ENCODE measurements around the gene FBXW11. TPM values are rescaled to one million over a fixed set of nuclear protein-coding genes. Genes with fewer than 3 reads are reported as not detected.

Gene FBXW11
- total and polyA plus RNA-seq, 10 of the 15 experiments (the other 5 are each of a cell fraction or from before 2014, with no cell fraction given): 4.3 to 61.5 (median 40.0) TPM

GRCh38 chr5:171868236-171868635 lies 138.2 kb downstream of the FBXW11 start (continued):
- TF ChIP-seq, protein P1, sequence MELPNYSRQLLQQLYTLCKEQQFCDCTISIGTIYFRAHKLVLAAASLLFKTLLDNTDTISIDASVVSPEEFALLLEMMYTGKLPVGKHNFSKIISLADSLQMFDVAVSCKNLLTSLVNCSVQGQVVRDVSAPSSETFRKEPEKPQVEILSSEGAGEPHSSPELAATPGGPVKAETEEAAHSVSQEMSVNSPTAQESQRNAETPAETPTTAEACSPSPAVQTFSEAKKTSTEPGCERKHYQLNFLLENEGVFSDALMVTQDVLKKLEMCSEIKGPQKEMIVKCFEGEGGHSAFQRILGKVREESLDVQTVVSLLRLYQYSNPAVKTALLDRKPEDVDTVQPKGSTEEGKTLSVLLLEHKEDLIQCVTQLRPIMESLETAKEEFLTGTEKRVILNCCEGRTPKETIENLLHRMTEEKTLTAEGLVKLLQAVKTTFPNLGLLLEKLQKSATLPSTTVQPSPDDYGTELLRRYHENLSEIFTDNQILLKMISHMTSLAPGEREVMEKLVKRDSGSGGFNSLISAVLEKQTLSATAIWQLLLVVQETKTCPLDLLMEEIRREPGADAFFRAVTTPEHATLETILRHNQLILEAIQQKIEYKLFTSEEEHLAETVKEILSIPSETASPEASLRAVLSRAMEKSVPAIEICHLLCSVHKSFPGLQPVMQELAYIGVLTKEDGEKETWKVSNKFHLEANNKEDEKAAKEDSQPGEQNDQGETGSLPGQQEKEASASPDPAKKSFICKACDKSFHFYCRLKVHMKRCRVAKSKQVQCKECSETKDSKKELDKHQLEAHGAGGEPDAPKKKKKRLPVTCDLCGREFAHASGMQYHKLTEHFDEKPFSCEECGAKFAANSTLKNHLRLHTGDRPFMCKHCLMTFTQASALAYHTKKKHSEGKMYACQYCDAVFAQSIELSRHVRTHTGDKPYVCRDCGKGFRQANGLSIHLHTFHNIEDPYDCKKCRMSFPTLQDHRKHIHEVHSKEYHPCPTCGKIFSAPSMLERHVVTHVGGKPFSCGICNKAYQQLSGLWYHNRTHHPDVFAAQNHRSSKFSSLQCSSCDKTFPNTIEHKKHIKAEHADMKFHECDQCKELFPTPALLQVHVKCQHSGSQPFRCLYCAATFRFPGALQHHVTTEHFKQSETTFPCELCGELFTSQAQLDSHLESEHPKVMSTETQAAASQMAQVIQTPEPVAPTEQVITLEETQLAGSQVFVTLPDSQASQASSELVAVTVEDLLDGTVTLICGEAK (IDR thresholded peaks at IDR 0.05; ENCODE audit: borderline replicate concordance): no peak
- TF ChIP-seq, protein P2, sequence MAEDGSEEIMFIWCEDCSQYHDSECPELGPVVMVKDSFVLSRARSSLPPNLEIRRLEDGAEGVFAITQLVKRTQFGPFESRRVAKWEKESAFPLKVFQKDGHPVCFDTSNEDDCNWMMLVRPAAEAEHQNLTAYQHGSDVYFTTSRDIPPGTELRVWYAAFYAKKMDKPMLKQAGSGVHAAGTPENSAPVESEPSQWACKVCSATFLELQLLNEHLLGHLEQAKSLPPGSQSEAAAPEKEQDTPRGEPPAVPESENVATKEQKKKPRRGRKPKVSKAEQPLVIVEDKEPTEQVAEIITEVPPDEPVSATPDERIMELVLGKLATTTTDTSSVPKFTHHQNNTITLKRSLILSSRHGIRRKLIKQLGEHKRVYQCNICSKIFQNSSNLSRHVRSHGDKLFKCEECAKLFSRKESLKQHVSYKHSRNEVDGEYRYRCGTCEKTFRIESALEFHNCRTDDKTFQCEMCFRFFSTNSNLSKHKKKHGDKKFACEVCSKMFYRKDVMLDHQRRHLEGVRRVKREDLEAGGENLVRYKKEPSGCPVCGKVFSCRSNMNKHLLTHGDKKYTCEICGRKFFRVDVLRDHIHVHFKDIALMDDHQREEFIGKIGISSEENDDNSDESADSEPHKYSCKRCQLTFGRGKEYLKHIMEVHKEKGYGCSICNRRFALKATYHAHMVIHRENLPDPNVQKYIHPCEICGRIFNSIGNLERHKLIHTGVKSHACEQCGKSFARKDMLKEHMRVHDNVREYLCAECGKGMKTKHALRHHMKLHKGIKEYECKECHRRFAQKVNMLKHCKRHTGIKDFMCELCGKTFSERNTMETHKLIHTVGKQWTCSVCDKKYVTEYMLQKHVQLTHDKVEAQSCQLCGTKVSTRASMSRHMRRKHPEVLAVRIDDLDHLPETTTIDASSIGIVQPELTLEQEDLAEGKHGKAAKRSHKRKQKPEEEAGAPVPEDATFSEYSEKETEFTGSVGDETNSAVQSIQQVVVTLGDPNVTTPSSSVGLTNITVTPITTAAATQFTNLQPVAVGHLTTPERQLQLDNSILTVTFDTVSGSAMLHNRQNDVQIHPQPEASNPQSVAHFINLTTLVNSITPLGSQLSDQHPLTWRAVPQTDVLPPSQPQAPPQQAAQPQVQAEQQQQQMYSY (CRISPR knock-in tag; IDR thresholded peaks at IDR 0.05): no peak

DNA sequence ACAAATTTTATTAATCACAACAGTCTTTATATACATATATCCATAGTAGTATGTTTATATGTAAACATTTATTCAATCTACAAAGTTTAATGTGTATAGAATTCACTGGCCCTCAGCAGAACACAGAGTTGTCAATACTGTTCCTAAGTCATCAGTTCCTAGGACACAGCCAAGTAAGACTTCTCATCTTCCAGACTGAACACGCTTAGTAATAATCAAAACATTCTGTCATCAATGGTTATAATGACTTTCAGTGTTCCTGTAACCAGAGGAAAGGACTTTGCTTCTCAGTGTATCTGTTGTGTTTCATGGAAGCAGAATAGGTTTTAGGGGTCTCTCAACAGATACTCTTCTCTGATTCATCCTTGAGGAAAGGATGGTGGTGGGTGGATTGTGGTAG lies 138.7 kb downstream of the FBXW11 start:
- ATAC-seq (no peak), DNase-seq (ENCODE audit: low read depth, low spot score) (no peak), FAIRE-seq (no peak)
- WGBS (ENCODE audit: insufficient coverage, insufficient replicate concordance, low lambda C conversion rate, missing lambda C conversion rate): 100% methylated on average over 1 of the region's 1 CpG
- Histone ChIP-seq H3K4me1 (ENCODE audit: control insufficient read depth, insufficient read depth, low read length) (no peaks in the 10 kb centered on the region), H3K4me2 (ENCODE audit: control insufficient read depth, insufficient read depth) (no peak overlapping the region), H3K27ac (ENCODE audit: control insufficient read depth, insufficient read depth) (no peak overlapping the region), H3K79me2 (ENCODE audit: control insufficient read depth, insufficient read depth, low read length) (no peaks in the 10 kb centered on the region), H3K4me3 (no peak overlapping the region), H2AFZ (ENCODE audit: control insufficient read depth, low read depth, low read length) (no peak overlapping the region), H3K9me3 (replicated peaks; ENCODE audit: control insufficient read depth, insufficient read depth, low read length) (no peaks in the 10 kb centered on the region), H3K9ac (ENCODE audit: control insufficient read depth, insufficient read depth, low read length) (no peak overlapping the region), H3K36me3 (ENCODE audit: control insufficient read depth in 2 of 2, insufficient read depth in 2 of 2, low read length in 1 of 2) (peaks cover 2 to 15% of the 10 kb centered on the region in 2 experiments; a peak in 3 of 4 replicates), H4K20me1 (ENCODE audit: control insufficient read depth, insufficient read depth) (no peaks in the 10 kb centered on the region), H3K27me3 (replicated peaks in 1 of 2; ENCODE audit: control insufficient read depth in 2 of 2, insufficient read depth in 2 of 2, low read length in 1 of 2) (no peaks in the 10 kb centered on the region)
- CTCF ChIA-PET: no interaction called here
- BruUV-seq (replicated peaks): no TSS peak
- RAD21 ChIA-PET (ENCODE audit: unreplicated experiment): no interaction called here
- SMC1A ChIA-PET (ENCODE audit: uncharacterized antibody, unreplicated experiment): no interaction called here
- intact Hi-C loops (cut with micrococcal nuclease; ENCODE audit: unreplicated experiment) (no loop called here), in situ Hi-C loops (cut with MboI) (no loop called here)
- POLR2A ChIA-PET: no interaction called here
- no peak for TF ChIP-seq FOS (IDR thresholded peaks at IDR 0.05; ENCODE audit: borderline replicate concordance, extremely low read depth, insufficient read length)
- TF ChIP-seq EED (IDR thresholded peaks at IDR 0.05; ENCODE audit: low read depth): no peak
- TF ChIP-seq POU2F2 (IDR thresholded peaks at IDR 0.05; ENCODE audit: borderline replicate concordance, low read depth, low read length): no peak
- no peak for TF ChIP-seq ELK1 (IDR thresholded peaks at IDR 0.05; ENCODE audit: low read depth, low read length)
- TF ChIP-seq NFXL1 (IDR thresholded peaks at IDR 0.05; ENCODE audit: borderline replicate concordance): no peak
- TF ChIP-seq MEF2B (IDR thresholded peaks at IDR 0.05; ENCODE audit: partially characterized antibody, poor library complexity, severe bottlenecking): no peak
- TF ChIP-seq TCF3 (IDR thresholded peaks at IDR 0.05; ENCODE audit: borderline replicate concordance, insufficient read depth, low read depth, low read length): no peak
- TF ChIP-seq, protein P3, sequence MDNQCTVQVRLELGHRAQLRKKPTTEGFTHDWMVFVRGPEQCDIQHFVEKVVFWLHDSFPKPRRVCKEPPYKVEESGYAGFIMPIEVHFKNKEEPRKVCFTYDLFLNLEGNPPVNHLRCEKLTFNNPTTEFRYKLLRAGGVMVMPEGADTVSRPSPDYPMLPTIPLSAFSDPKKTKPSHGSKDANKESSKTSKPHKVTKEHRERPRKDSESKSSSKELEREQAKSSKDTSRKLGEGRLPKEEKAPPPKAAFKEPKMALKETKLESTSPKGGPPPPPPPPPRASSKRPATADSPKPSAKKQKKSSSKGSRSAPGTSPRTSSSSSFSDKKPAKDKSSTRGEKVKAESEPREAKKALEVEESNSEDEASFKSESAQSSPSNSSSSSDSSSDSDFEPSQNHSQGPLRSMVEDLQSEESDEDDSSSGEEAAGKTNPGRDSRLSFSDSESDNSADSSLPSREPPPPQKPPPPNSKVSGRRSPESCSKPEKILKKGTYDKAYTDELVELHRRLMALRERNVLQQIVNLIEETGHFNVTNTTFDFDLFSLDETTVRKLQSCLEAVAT (IDR thresholded peaks at IDR 0.05): no peak
- no peak for TF ChIP-seq KLF5 (IDR thresholded peaks at IDR 0.05; ENCODE audit: partially characterized antibody)
- TF ChIP-seq WRNIP1 (IDR thresholded peaks at IDR 0.05; ENCODE audit: borderline replicate concordance, low read depth, low read length): no peak
